ENCODE results near the gene SPRED1. TPM values are rescaled to one million over a fixed set of nuclear protein-coding genes. Genes with fewer than 3 reads are reported as not detected.

SPRED1 gene
- total and polyA plus RNA-seq, 2 of the 4 experiments (the other 2 are of a cell fraction): 6.6 to 17.9 TPM

DNA sequence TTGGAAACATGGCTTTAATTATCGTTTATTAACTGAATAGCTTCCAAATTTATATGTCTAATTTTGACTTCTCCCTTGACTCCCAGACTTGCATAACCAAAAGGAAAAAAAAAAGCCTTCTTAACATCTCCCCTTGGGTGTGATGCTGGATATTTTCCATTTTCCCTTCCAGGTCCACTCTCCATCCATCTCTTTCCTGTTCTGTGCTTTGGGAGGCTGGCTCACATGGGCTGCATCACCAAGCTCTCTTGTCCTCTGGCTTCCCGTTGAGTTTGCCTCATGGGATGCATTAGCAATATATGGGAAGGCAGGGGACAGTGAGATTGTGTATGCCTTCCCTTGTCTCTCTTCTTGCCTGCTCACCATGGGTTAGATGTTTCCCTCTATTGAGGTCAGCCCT is 123.4 kb downstream of the SPRED1 start:
- ChIA-PET POLR2A (ENCODE audit: unreplicated experiment) (no interaction called here), CTCF (no interaction called here)
- Histone ChIP-seq H3K4me2 (ENCODE audit: low read depth, low read length) (no peak overlapping the region), H4K5ac (ENCODE audit: low read depth, low read length) (no peak overlapping the region), H3K27me3 (ENCODE audit: control insufficient read depth, insufficient read depth, low read length) (no peaks in the 10 kb centered on the region), H2BK120ac (ENCODE audit: low read depth, low read length) (peak overlapping the region; percentile 44; the same call in 1 of the 2 replicates), H2BK5ac (ENCODE audit: low read depth, low read length, poor library complexity, severe bottlenecking) (no peak overlapping the region), H2BK15ac (ENCODE audit: low read depth, low read length) (0 out of 3 replicates have a peak overlapping the region, but pooled peaks have one; percentile 26), H2BK20ac (ENCODE audit: low read depth, low read length) (peak overlapping the region; percentile 24; the same call in 1 of the 2 replicates), H3K4me1 (ENCODE audit: control insufficient read depth, insufficient read depth, low read length) (peaks cover 9% of the 10 kb centered on the region), H4K8ac (ENCODE audit: low read depth in 2 of 2, low read length in 2 of 2) (no peak overlapping the region), H2AK9ac (replicated peaks; ENCODE audit: low read depth, low read length, poor library complexity) (no peak overlapping the region), H3K23ac (ENCODE audit: low read depth, low read length) (0 out of 2 replicates have a peak overlapping the region, but pooled peaks have one; percentile 50), H3K9me3 (ENCODE audit: control insufficient read depth, insufficient read depth, low read length) (no peaks in the 10 kb centered on the region), H3K14ac (replicated peaks; ENCODE audit: low read depth, low read length) (0 out of 2 replicates have a peak overlapping the region, but pooled peaks have one; percentile 58), H3K4ac (ENCODE audit: low read depth, low read length) (peak overlapping the region; percentile 43; the same call in 1 of the 2 replicates), H3K79me1 (ENCODE audit: low read depth in 1 of 2, low read length in 2 of 2) (no peaks in the 10 kb centered on the region), H3K4me3 (ENCODE audit: insufficient read depth, low read depth, low read length) (no peak overlapping the region), H2AK5ac (ENCODE audit: low read depth, low read length) (peak overlapping the region; percentile 36; the same call in 1 of the 2 replicates), H3K27ac (ENCODE audit: insufficient read depth, low read length) (no peak overlapping the region), H2AFZ (replicated peaks; ENCODE audit: low read length, poor library complexity) (no peak overlapping the region), H4K91ac (ENCODE audit: insufficient read depth, low read depth, low read length) (no peak overlapping the region; the same call in 1 of the 2 replicates), H4K20me1 (ENCODE audit: insufficient read depth, low read length) (no peaks in the 10 kb centered on the region), H3K9ac (ENCODE audit: low read depth, low read length) (no peak overlapping the region), H3K56ac (ENCODE audit: extremely low read depth, insufficient read depth, low read length) (no peak overlapping the region), H3K18ac (ENCODE audit: low read depth, low read length) (no peak overlapping the region), H3K36me3 (ENCODE audit: control insufficient read depth, insufficient read depth, low read length) (no peaks in the 10 kb centered on the region), H3K9me1 (ENCODE audit: insufficient read depth, low read length) (peaks cover 13% of the 10 kb centered on the region)
- BruUV-seq (replicated peaks): no TSS peak
- in situ Hi-C loops (cut with MboI; ENCODE audit: low sequenced_read_pairs) (no loop called here), intact Hi-C loops (cut with micrococcal nuclease) (no loop called here), dilution Hi-C loops (cut with HindIII; ENCODE audit: low sequenced_read_pairs, unreplicated experiment) (no loop called here)
- no CpG with 5 or more reads among the region's 2 CpGs for WGBS, 2 experiments (ENCODE audit: extremely low coverage in 2 of 2, insufficient read length in 1 of 2)
- no peak for DNase-seq
- no peak for TF ChIP-seq FOS (IDR thresholded peaks at IDR 0.05; ENCODE audit: low read depth, low read length)
- TF ChIP-seq RCOR1 (IDR thresholded peaks at IDR 0.05; ENCODE audit: insufficient replicate concordance, low read length): no peak
- no peak for TF ChIP-seq SMC3 (IDR thresholded peaks at IDR 0.05; ENCODE audit: low read depth, low read length)
- no peak for TF ChIP-seq MAZ (IDR thresholded peaks at IDR 0.05; ENCODE audit: borderline replicate concordance, low read depth, low read length)
- TF ChIP-seq RAD21 (IDR thresholded peaks at IDR 0.05; ENCODE audit: low read length): no peak
- TF ChIP-seq POLR2A (IDR thresholded peaks at IDR 0.05; ENCODE audit: low read depth, low read length): no peak
- no peak for ATAC-seq (ENCODE audit: low read depth)
